ENCODE data around the gene STS. TPM values are rescaled to one million over a fixed set of nuclear protein-coding genes. Genes with fewer than 3 reads are reported as not detected.

STS gene
- polyA plus RNA-seq, 3 donors: 3.1 to 7.8 (median 6.3) TPM

GRCh38 chrX:7102119-7102518 lies 45.4 kb upstream of the STS start:
- H3K4me2 ChIP-seq (replicated peaks; ENCODE audit: extremely low read depth, low read length, poor library complexity, severe bottlenecking): no peak overlapping the region
- H4K20me1 ChIP-seq (ENCODE audit: insufficient read depth, low read length): peaks cover 50% of the 10 kb centered on the region
- H3K27me3 ChIP-seq (ENCODE audit: control insufficient read depth in 2 of 2, insufficient read depth in 2 of 2, low read length in 2 of 2): no peaks in the 10 kb centered on the region
- no peak for DNase-seq
- H3K9ac ChIP-seq (ENCODE audit: insufficient read depth, low read length, poor library complexity, severe bottlenecking): no peak overlapping the region
- H3K27ac Mint-ChIP-seq: no peak overlapping the region
- H3K9me3 Mint-ChIP-seq: peaks cover 0 to 1% (median 0%) of the 10 kb centered on the region in 7 donors
- H3K4me1 ChIP-seq (ENCODE audit: control insufficient read depth in 1 of 2, insufficient read depth in 2 of 2, low read length in 2 of 2): no peaks in the 10 kb centered on the region
- H3K36me3 ChIP-seq (replicated peaks in 1 of 2; ENCODE audit: control insufficient read depth in 1 of 2, insufficient read depth in 2 of 2, low read length in 2 of 2): peaks cover 20 to 84% of the 10 kb centered on the region in 2 donors
- no peak overlapping the region for H2AFZ ChIP-seq (ENCODE audit: insufficient read depth, low read depth, low read length, poor library complexity, severe bottlenecking)
- no peaks in the 10 kb centered on the region for H3K4me1 Mint-ChIP-seq
- TF ChIP-seq, protein P1, sequence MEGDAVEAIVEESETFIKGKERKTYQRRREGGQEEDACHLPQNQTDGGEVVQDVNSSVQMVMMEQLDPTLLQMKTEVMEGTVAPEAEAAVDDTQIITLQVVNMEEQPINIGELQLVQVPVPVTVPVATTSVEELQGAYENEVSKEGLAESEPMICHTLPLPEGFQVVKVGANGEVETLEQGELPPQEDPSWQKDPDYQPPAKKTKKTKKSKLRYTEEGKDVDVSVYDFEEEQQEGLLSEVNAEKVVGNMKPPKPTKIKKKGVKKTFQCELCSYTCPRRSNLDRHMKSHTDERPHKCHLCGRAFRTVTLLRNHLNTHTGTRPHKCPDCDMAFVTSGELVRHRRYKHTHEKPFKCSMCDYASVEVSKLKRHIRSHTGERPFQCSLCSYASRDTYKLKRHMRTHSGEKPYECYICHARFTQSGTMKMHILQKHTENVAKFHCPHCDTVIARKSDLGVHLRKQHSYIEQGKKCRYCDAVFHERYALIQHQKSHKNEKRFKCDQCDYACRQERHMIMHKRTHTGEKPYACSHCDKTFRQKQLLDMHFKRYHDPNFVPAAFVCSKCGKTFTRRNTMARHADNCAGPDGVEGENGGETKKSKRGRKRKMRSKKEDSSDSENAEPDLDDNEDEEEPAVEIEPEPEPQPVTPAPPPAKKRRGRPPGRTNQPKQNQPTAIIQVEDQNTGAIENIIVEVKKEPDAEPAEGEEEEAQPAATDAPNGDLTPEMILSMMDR (IDR thresholded peaks at IDR 0.05): no peak
- intact Hi-C loops (cut with micrococcal nuclease): no loop called here
- H3K27ac ChIP-seq (ENCODE audit: low read depth in 1 of 2, low read length in 2 of 2): no peak overlapping the region
- H3K4me3 ChIP-seq (replicated peaks in 1 of 3; ENCODE audit: low read depth in 2 of 3, low read length in 3 of 3): no peak overlapping the region
- WGBS (ENCODE audit: insufficient coverage): no CpG with 5 or more reads among the region's 3 CpGs
- H3K36me3 Mint-ChIP-seq: peaks cover 45 to 80% of the 10 kb centered on the region in 2 donors
- no peak overlapping the region for H3K4me3 Mint-ChIP-seq
- H3K79me2 ChIP-seq (ENCODE audit: insufficient read depth, low read length): peaks cover 20% of the 10 kb centered on the region
- no peaks in the 10 kb centered on the region for H3K27me3 Mint-ChIP-seq (ENCODE audit: low read depth in 3 of 3)
- H3K9me3 ChIP-seq (replicated peaks in 1 of 2; ENCODE audit: control insufficient read depth in 1 of 2, insufficient read depth in 1 of 2, low read length in 2 of 2): no peaks in the 10 kb centered on the region

- DNase-seq: no peak
Measured at GRCh38 chrX:7106649-7107048, 40.9 kb upstream of the STS start.

More at GRCh38 chrX:7106649-7107048, 40.9 kb upstream of the STS start:
- H3K79me2 ChIP-seq (ENCODE audit: insufficient read depth, low read length): peaks cover 26% of the 10 kb centered on the region
- peaks cover 52% of the 10 kb centered on the region for H4K20me1 ChIP-seq (ENCODE audit: insufficient read depth, low read length)
- H3K4me3 ChIP-seq (replicated peaks in 1 of 3; ENCODE audit: low read depth in 2 of 3, low read length in 3 of 3): no peak overlapping the region
- peaks cover 27 to 34% of the 10 kb centered on the region in 2 donors for H3K4me1 ChIP-seq (ENCODE audit: control insufficient read depth in 1 of 2, insufficient read depth in 2 of 2, low read length in 2 of 2)
- WGBS (ENCODE audit: insufficient coverage): 80% methylated on average over 1 of the region's 2 CpGs
- Mint-ChIP-seq H3K27me3 (ENCODE audit: low read depth in 3 of 3) (no peaks in the 10 kb centered on the region), H3K27ac (no peak overlapping the region), H3K9me3 (peaks cover 0 to 1% (median 0%) of the 10 kb centered on the region in 7 donors), H3K4me3 (no peak overlapping the region), H3K36me3 (peaks cover 26 to 59% of the 10 kb centered on the region in 2 donors), H3K4me1 (peaks cover 31% of the 10 kb centered on the region)
- H3K9ac ChIP-seq (ENCODE audit: insufficient read depth, low read length, poor library complexity, severe bottlenecking): no peak overlapping the region
- no peak overlapping the region for H2AFZ ChIP-seq (ENCODE audit: insufficient read depth, low read depth, low read length, poor library complexity, severe bottlenecking)
- H3K36me3 ChIP-seq (replicated peaks in 1 of 2; ENCODE audit: control insufficient read depth in 1 of 2, insufficient read depth in 2 of 2, low read length in 2 of 2): peaks cover 12 to 54% of the 10 kb centered on the region in 2 donors
- no peak overlapping the region for H3K27ac ChIP-seq (ENCODE audit: low read depth in 1 of 2, low read length in 2 of 2)
- no peak overlapping the region for H3K4me2 ChIP-seq (replicated peaks; ENCODE audit: extremely low read depth, low read length, poor library complexity, severe bottlenecking)
- intact Hi-C loops (cut with micrococcal nuclease): no loop called here
- TF ChIP-seq, protein P1 (IDR thresholded peaks at IDR 0.05): no peak
- H3K27me3 ChIP-seq (ENCODE audit: control insufficient read depth in 2 of 2, insufficient read depth in 2 of 2, low read length in 2 of 2): no peaks in the 10 kb centered on the region
- no peaks in the 10 kb centered on the region for H3K9me3 ChIP-seq (replicated peaks in 1 of 2; ENCODE audit: control insufficient read depth in 1 of 2, insufficient read depth in 1 of 2, low read length in 2 of 2)

Data from CD14-positive monocyte (primary cell).